Measurements from ENCODE around the gene NAB2.

Gene NAB2

GRCh38 chr12:57085999-57086492 is 2.9 kb upstream of the NAB2 start:
- peak overlapping the region; percentile 4; the same call in 1 of the 2 replicates for H3K4me3 ChIP-seq (ENCODE audit: low read depth, low read length)
- H3K4me1 ChIP-seq (ENCODE audit: control insufficient read depth, insufficient read depth, low read length) = peaks cover 12% of the 10 kb centered on the region
- H3K9me3 ChIP-seq (ENCODE audit: control insufficient read depth, insufficient read depth, low read depth, low read length) = no peaks in the 10 kb centered on the region
- H3K36me3 ChIP-seq (ENCODE audit: control insufficient read depth in 2 of 2, insufficient read depth in 1 of 2, low read length in 2 of 2) = peaks cover 0 to 6% of the 10 kb centered on the region in 2 experiments; a peak in 1 of 3 replicates
- H3K27ac ChIP-seq (ENCODE audit: extremely low read depth, low read depth, low read length) = peak overlapping the region; percentile 86
- POLR2A ChIA-PET = interaction anchor here (1.2 to 2.9 kb wide), 2 partner anchors 14 to 42 kb away, joined by 3 to 11 read pairs; partner anchors contain the start of gene LRP1
- CTCF ChIA-PET = no interaction called here
- TF ChIP-seq ZNF132 (tag by site-specific recombination; IDR thresholded peaks at IDR 0.05; ENCODE audit: borderline replicate concordance) (no peak), INSM2 (tag by site-specific recombination; IDR thresholded peaks at IDR 0.05) (no peak), ZNF239 (tag by site-specific recombination; IDR thresholded peaks at IDR 0.05) (no peak), ZNF561 (tag by site-specific recombination; IDR thresholded peaks at IDR 0.05; ENCODE audit: borderline replicate concordance) (no peak), ZFHX2 (tag by site-specific recombination; conservative IDR thresholded peaks at IDR 0.05) (peak; percentile 64), ZNF664 (tag by site-specific recombination; IDR thresholded peaks at IDR 0.05) (no peak), ZSCAN18 (tag by site-specific recombination; IDR thresholded peaks at IDR 0.05) (no peak), ZNF155 (tag by site-specific recombination; IDR thresholded peaks at IDR 0.05) (no peak), ZNF530 (tag by site-specific recombination; IDR thresholded peaks at IDR 0.05; ENCODE audit: low read depth) (no peak), ZBTB1 (tag by site-specific recombination; IDR thresholded peaks at IDR 0.05) (no peak), ZNF169 (tag by site-specific recombination; IDR thresholded peaks at IDR 0.05) (no peak), SETDB1 (IDR thresholded peaks at IDR 0.05; ENCODE audit: insufficient read length, low read length) (no peak), ZNF24 (tag by site-specific recombination; IDR thresholded peaks at IDR 0.05) (no peak), ZNF600 (tag by site-specific recombination; IDR thresholded peaks at IDR 0.05) (peak; percentile 54; the same call in 1 of the 2 replicates), ZNF639 (tag by site-specific recombination; IDR thresholded peaks at IDR 0.05) (no peak), ZBTB8A (tag by site-specific recombination; IDR thresholded peaks at IDR 0.05) (0 out of 2 replicates have a peak, but pooled peaks have one; percentile 6), ZNF48 (tag by site-specific recombination; IDR thresholded peaks at IDR 0.05) (no peak), HOXD13 (CRISPR knock-in tag; IDR thresholded peaks at IDR 0.05; ENCODE audit: borderline replicate concordance) (no peak), KLF17 (tag by site-specific recombination; IDR thresholded peaks at IDR 0.05) (0 out of 2 replicates have a peak, but pooled peaks have one; percentile 25), GFI1B (tag by site-specific recombination; IDR thresholded peaks at IDR 0.05) (no peak), REST (tag by site-specific recombination; IDR thresholded peaks at IDR 0.05) (no peak), ZNF148 (tag by site-specific recombination; IDR thresholded peaks at IDR 0.05; ENCODE audit: borderline replicate concordance) (no peak), ZNF214 (tag by site-specific recombination; IDR thresholded peaks at IDR 0.05; ENCODE audit: borderline replicate concordance) (no peak), ZSCAN5A (tag by site-specific recombination; IDR thresholded peaks at IDR 0.05) (no peak), ZBTB48 (tag by site-specific recombination; IDR thresholded peaks at IDR 0.05) (peak; percentile 53; the same call in 1 of the 2 replicates)
